K562 (cell line): ENCODE results near the gene MFAP3L. TPM values are rescaled to one million over a fixed set of nuclear protein-coding genes. Genes with fewer than 3 reads are reported as not detected.

Experiments used
- BRF1 ChIP-seq: IDR thresholded peaks from 3 replicates; pipeline ENCODE4 v1.6.1; 2011; ENCODE audit warnings: borderline replicate concordance, mild to moderate bottlenecking; ENCODE audit not compliant: insufficient read length; ENCODE audit errors: extremely low read depth
- GABPB1 ChIP-seq: sonication (generic); formaldehyde crosslinking; IDR thresholded peaks from 2 replicates; pipeline ENCODE4 v1.8.0; 2022; ENCODE audit warnings: mild to moderate bottlenecking, missing genetic modification reagents
- HSF4 ChIP-seq: fragments of 250-450 bp; sonication (Bioruptor Pico); IDR thresholded peaks from 2 replicates; pipeline ENCODE4 v2.1.2; 2022; ENCODE audit warnings: mild to moderate bottlenecking, moderate library complexity, borderline replicate concordance
- NR4A1 ChIP-seq, 2 experiments: fragments of 250-450 bp in 1 of 2; fragments of 450-650 bp in 1 of 2; sonication (Bioruptor Pico) in 1 of 2; IDR thresholded peaks; 2 replicates each; pipeline versions ENCODE4 v1.4.0 to v1.6.1; 2016 to 2020; ENCODE audit warnings: mild to moderate bottlenecking in 2 of 2, missing compliant biosample characterization in 1 of 2, missing genetic modification characterization in 1 of 2, moderate library complexity in 1 of 2
- ZNF699 ChIP-seq: fragments of 250-450 bp; sonication (Bioruptor Pico); IDR thresholded peaks from 2 replicates; pipeline ENCODE4 v1.8.0; 2021; ENCODE audit warnings: mild to moderate bottlenecking, moderate library complexity; ENCODE audit not compliant: insufficient replicate concordance
- polyA plus RNA-seq, 8 experiments: library from polyadenylated mRNA; depleted of rRNA in 4 of 8; stranded (reverse) in 5 of 8; unstranded in 3 of 8; fragments of >200 nt; fragmentation: Nextera tagmentation in 2 of 8; fragmentation: Illumina TruSeq in 1 of 8; extraction: Ambion mirVana in 2 of 8; extraction: Trizol in 1 of 8; gene quantifications; 2 replicates each; pipeline versions ENCODE4 v1.2.1 to v1.2.3, GENCODE V29; 2011 to 2014; ENCODE audit warnings: inconsistent platforms in 1 of 8, missing spikeins in 1 of 8
- total RNA-seq, 7 experiments: library from RNA; depleted of rRNA in 6 of 7; stranded (reverse); fragments of >200 nt in 6 of 7; fragmentation: Illumina TruSeq in 2 of 7; extraction: Trizol in 2 of 7; gene quantifications; 2 replicates each; pipeline versions ENCODE4 v1.2.1 to v1.2.3, GENCODE V29; 2011 to 2021; ENCODE audit warnings: low replicate concordance in 1 of 7
- TF ChIP-seq, protein P1 (sequence below): fragments of 200-600 bp; sonication (generic); IDR thresholded peaks from one replicate; pipeline ENCODE4 v1.6.1; 2012; ENCODE audit warnings: mild to moderate bottlenecking, low read depth, low read length, inconsistent platforms
- TF ChIP-seq, protein P2 (sequence below): fragments of 450-650 bp; formaldehyde crosslinking; IDR thresholded peaks from 2 replicates; pipeline ENCODE4 v1.4.0; 2020; ENCODE audit warnings: mild to moderate bottlenecking, moderate library complexity
- TF ChIP-seq, protein P3 (sequence below), 2 experiments: IDR thresholded peaks; 2 replicates each; pipeline ENCODE4 v1.6.1; 2011; ENCODE audit warnings: borderline replicate concordance in 1 of 2, control low read depth in 1 of 2, low read depth in 1 of 2, low read length in 1 of 2, mild to moderate bottlenecking in 1 of 2, mixed read lengths in 1 of 2, moderate library complexity in 1 of 2; ENCODE audit not compliant: insufficient read depth in 1 of 2, insufficient read length in 1 of 2, poor library complexity in 1 of 2, severe bottlenecking in 1 of 2; ENCODE audit errors: extremely low read depth in 1 of 2

MFAP3L gene
- total and polyA plus RNA-seq, 9 of the 15 experiments (the other 6 are each of a cell fraction or from before 2014, with no cell fraction given), result 0.06 to 0.25 (median 0.20) TPM; not detected in 3

DNA sequence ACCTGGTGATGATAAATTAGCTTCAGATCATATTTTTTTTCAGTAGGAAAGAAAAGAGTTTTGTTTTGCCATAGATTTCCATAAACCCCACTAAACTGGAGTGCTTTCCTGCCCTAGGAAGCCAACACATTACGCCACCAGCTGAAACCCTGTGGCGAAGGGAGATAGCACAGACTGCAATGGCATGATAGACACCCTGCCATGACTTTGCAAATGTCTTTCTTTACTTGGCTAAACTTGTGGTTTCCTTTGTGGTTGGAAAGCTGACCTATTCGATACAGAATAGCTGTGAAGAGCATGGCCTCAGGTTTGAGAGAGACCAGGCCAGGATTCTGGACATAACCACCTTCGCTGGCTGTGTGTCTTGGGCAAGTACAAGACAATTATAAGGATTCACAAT, 19.1 kb downstream of the MFAP3L start (continued):
- TF ChIP-seq, protein P1, sequence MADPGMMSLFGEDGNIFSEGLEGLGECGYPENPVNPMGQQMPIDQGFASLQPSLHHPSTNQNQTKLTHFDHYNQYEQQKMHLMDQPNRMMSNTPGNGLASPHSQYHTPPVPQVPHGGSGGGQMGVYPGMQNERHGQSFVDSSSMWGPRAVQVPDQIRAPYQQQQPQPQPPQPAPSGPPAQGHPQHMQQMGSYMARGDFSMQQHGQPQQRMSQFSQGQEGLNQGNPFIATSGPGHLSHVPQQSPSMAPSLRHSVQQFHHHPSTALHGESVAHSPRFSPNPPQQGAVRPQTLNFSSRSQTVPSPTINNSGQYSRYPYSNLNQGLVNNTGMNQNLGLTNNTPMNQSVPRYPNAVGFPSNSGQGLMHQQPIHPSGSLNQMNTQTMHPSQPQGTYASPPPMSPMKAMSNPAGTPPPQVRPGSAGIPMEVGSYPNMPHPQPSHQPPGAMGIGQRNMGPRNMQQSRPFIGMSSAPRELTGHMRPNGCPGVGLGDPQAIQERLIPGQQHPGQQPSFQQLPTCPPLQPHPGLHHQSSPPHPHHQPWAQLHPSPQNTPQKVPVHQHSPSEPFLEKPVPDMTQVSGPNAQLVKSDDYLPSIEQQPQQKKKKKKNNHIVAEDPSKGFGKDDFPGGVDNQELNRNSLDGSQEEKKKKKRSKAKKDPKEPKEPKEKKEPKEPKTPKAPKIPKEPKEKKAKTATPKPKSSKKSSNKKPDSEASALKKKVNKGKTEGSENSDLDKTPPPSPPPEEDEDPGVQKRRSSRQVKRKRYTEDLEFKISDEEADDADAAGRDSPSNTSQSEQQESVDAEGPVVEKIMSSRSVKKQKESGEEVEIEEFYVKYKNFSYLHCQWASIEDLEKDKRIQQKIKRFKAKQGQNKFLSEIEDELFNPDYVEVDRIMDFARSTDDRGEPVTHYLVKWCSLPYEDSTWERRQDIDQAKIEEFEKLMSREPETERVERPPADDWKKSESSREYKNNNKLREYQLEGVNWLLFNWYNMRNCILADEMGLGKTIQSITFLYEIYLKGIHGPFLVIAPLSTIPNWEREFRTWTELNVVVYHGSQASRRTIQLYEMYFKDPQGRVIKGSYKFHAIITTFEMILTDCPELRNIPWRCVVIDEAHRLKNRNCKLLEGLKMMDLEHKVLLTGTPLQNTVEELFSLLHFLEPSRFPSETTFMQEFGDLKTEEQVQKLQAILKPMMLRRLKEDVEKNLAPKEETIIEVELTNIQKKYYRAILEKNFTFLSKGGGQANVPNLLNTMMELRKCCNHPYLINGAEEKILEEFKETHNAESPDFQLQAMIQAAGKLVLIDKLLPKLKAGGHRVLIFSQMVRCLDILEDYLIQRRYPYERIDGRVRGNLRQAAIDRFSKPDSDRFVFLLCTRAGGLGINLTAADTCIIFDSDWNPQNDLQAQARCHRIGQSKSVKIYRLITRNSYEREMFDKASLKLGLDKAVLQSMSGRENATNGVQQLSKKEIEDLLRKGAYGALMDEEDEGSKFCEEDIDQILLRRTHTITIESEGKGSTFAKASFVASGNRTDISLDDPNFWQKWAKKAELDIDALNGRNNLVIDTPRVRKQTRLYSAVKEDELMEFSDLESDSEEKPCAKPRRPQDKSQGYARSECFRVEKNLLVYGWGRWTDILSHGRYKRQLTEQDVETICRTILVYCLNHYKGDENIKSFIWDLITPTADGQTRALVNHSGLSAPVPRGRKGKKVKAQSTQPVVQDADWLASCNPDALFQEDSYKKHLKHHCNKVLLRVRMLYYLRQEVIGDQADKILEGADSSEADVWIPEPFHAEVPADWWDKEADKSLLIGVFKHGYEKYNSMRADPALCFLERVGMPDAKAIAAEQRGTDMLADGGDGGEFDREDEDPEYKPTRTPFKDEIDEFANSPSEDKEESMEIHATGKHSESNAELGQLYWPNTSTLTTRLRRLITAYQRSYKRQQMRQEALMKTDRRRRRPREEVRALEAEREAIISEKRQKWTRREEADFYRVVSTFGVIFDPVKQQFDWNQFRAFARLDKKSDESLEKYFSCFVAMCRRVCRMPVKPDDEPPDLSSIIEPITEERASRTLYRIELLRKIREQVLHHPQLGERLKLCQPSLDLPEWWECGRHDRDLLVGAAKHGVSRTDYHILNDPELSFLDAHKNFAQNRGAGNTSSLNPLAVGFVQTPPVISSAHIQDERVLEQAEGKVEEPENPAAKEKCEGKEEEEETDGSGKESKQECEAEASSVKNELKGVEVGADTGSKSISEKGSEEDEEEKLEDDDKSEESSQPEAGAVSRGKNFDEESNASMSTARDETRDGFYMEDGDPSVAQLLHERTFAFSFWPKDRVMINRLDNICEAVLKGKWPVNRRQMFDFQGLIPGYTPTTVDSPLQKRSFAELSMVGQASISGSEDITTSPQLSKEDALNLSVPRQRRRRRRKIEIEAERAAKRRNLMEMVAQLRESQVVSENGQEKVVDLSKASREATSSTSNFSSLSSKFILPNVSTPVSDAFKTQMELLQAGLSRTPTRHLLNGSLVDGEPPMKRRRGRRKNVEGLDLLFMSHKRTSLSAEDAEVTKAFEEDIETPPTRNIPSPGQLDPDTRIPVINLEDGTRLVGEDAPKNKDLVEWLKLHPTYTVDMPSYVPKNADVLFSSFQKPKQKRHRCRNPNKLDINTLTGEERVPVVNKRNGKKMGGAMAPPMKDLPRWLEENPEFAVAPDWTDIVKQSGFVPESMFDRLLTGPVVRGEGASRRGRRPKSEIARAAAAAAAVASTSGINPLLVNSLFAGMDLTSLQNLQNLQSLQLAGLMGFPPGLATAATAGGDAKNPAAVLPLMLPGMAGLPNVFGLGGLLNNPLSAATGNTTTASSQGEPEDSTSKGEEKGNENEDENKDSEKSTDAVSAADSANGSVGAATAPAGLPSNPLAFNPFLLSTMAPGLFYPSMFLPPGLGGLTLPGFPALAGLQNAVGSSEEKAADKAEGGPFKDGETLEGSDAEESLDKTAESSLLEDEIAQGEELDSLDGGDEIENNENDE, result no peak
- TF ChIP-seq HSF4 (CRISPR knock-in tag) (no peak), BRF1 (no peak), GABPB1 (no peak), ZNF699 (CRISPR knock-in tag) (no peak), NR4A1 (CRISPR knock-in tag; IDR thresholded peaks at IDR 0.05) (no peak), NR4A1 (tag; IDR thresholded peaks at IDR 0.05) (peak; percentile 76; the same call in 1 of the 2 replicates)
- TF ChIP-seq, protein P2, sequence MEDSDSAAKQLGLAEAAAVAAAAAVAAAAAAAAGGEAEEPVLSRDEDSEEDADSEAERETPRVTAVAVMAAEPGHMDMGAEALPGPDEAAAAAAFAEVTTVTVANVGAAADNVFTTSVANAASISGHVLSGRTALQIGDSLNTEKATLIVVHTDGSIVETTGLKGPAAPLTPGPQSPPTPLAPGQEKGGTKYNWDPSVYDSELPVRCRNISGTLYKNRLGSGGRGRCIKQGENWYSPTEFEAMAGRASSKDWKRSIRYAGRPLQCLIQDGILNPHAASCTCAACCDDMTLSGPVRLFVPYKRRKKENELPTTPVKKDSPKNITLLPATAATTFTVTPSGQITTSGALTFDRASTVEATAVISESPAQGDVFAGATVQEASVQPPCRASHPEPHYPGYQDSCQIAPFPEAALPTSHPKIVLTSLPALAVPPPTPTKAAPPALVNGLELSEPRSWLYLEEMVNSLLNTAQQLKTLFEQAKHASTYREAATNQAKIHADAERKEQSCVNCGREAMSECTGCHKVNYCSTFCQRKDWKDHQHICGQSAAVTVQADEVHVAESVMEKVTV (CRISPR knock-in tag), result 0 out of 2 replicates have a peak, but pooled peaks have one; percentile 9
- TF ChIP-seq, protein P3, sequence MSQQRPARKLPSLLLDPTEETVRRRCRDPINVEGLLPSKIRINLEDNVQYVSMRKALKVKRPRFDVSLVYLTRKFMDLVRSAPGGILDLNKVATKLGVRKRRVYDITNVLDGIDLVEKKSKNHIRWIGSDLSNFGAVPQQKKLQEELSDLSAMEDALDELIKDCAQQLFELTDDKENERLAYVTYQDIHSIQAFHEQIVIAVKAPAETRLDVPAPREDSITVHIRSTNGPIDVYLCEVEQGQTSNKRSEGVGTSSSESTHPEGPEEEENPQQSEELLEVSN (IDR thresholded peaks at IDR 0.05; ENCODE audit: borderline replicate concordance in 1 of 2, extremely low read depth in 1 of 2, insufficient read depth in 1 of 2, insufficient read length in 1 of 2, low read depth in 1 of 2, low read length in 1 of 2, poor library complexity in 1 of 2, severe bottlenecking in 1 of 2), result no peak
